NB4 (cell line): Measurements from ENCODE around the gene ABCC11.

ENCODE experiments used
- MYC ChIP-seq: IDR thresholded peaks from 2 replicates; pipeline ENCODE4 v1.6.1; 2011; ENCODE audit warnings: low read depth, low read length
- POLR2A ChIP-seq: IDR thresholded peaks from 2 replicates; pipeline ENCODE4 v1.6.1; 2011; ENCODE audit warnings: mild to moderate bottlenecking; ENCODE audit not compliant: insufficient read length; ENCODE audit errors: extremely low read depth
- TF ChIP-seq, protein P1 (sequence below): IDR thresholded peaks from one replicate; pipeline ENCODE4 v1.5.1; 2012; ENCODE audit warnings: low read depth, low read length
- TF ChIP-seq, protein P2 (sequence below): IDR thresholded peaks from 2 replicates; pipeline ENCODE4 v1.6.1; 2011; ENCODE audit warnings: low read depth, low read length

DNA sequence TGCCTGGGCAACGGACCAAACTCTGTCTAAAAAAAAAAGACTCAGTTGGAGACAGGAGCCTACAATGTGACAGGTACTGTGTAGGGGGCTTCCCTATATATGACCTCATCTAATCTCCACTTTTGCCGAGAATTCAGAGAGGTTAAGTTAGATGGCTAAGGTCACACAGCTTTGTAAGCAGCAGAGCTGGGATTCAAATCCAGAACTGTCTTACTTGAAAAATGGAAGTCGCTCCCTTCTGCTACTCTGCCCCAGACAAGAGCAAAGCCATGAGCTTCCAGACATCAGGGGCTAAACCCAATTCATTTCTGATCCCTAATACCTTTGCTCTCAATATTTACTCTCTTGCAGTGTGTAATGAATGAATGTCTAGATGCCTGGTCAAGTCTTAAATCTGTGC, 50.0 kb downstream of the ABCC11 start:
- TF ChIP-seq MYC (no peak), POLR2A (no peak)
- TF ChIP-seq, protein P1, sequence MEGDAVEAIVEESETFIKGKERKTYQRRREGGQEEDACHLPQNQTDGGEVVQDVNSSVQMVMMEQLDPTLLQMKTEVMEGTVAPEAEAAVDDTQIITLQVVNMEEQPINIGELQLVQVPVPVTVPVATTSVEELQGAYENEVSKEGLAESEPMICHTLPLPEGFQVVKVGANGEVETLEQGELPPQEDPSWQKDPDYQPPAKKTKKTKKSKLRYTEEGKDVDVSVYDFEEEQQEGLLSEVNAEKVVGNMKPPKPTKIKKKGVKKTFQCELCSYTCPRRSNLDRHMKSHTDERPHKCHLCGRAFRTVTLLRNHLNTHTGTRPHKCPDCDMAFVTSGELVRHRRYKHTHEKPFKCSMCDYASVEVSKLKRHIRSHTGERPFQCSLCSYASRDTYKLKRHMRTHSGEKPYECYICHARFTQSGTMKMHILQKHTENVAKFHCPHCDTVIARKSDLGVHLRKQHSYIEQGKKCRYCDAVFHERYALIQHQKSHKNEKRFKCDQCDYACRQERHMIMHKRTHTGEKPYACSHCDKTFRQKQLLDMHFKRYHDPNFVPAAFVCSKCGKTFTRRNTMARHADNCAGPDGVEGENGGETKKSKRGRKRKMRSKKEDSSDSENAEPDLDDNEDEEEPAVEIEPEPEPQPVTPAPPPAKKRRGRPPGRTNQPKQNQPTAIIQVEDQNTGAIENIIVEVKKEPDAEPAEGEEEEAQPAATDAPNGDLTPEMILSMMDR, result no peak
- TF ChIP-seq, protein P2, sequence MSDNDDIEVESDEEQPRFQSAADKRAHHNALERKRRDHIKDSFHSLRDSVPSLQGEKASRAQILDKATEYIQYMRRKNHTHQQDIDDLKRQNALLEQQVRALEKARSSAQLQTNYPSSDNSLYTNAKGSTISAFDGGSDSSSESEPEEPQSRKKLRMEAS, result no peak
